GM12875 (cell line): ENCODE measurements around the gene ZRSR2.
A peak's percentile ranks its signal among the peaks of the same experiment; 100 is the strongest.
"Not testable (repeated sequence)": the region's sequence is repeated elsewhere in the genome, so short reads cannot be mapped to it uniquely, and the experiment has no call there.

Source experiments
- H3K4me3 ChIP-seq: one replicate; pipeline ENCODE4 v1.5.1; 2011; ENCODE audit warnings: low read depth, low read length, control low read depth
- TF ChIP-seq, protein P1 (sequence below): IDR thresholded peaks from 2 replicates; pipeline ENCODE4 v1.5.1; 2011; ENCODE audit warnings: low read depth, mild to moderate bottlenecking, control low read depth, inconsistent platforms, low read length, moderate library complexity, borderline replicate concordance; ENCODE audit not compliant: insufficient read depth

The ZRSR2 gene, protein sequence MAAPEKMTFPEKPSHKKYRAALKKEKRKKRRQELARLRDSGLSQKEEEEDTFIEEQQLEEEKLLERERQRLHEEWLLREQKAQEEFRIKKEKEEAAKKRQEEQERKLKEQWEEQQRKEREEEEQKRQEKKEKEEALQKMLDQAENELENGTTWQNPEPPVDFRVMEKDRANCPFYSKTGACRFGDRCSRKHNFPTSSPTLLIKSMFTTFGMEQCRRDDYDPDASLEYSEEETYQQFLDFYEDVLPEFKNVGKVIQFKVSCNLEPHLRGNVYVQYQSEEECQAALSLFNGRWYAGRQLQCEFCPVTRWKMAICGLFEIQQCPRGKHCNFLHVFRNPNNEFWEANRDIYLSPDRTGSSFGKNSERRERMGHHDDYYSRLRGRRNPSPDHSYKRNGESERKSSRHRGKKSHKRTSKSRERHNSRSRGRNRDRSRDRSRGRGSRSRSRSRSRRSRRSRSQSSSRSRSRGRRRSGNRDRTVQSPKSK

DNA sequence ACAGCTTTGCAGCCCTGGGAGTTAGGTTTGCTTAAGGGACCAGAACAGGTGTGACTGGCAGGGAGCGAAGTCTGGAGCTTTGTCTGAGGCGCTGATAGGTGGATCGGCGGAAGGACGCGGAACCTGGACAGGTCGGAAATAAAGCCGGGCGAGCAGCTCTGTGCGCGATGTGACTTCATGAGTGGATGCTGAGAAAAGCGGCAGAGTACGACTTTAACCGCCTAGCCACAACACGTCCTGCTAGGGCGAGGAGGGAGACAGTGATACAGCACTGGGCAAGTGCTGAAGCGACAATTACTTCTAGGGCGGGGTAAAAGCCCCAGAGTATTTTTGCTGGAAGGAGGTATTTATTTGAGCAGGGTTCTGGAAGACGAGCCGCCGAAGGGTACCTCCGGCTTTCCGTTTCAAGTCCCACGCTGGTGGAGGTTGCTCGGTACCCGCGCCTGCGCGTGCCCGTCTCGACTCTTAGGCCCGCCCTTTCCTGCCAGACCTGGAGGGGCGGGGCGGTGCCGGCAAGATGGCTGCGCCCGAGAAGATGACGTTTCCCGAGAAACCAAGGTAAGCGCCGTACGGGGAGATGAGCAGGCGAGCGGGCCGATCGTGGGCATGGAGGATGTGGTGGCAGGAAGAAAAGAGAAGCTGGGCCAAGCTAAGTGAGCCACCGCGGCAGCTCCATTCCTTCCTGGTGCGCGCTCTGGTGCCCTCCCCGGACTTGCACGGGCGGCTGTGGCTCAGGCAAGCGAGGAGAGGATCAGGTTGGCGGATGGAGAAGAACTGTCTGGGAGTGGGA, at the start of gene ZRSR2:
ZRSR2 (plus strand) TSS at position 506 of the 790 bp plus-strand sequence; CDS start at position 518, 12 bp downstream.
- H3K4me3 ChIP-seq: peak within 1 kb of the TSS; percentile 99
- TF ChIP-seq, protein P1, sequence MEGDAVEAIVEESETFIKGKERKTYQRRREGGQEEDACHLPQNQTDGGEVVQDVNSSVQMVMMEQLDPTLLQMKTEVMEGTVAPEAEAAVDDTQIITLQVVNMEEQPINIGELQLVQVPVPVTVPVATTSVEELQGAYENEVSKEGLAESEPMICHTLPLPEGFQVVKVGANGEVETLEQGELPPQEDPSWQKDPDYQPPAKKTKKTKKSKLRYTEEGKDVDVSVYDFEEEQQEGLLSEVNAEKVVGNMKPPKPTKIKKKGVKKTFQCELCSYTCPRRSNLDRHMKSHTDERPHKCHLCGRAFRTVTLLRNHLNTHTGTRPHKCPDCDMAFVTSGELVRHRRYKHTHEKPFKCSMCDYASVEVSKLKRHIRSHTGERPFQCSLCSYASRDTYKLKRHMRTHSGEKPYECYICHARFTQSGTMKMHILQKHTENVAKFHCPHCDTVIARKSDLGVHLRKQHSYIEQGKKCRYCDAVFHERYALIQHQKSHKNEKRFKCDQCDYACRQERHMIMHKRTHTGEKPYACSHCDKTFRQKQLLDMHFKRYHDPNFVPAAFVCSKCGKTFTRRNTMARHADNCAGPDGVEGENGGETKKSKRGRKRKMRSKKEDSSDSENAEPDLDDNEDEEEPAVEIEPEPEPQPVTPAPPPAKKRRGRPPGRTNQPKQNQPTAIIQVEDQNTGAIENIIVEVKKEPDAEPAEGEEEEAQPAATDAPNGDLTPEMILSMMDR: no peak

- TF ChIP-seq, protein P1: no peak
- no peak overlapping the region for H3K4me3 ChIP-seq
These were observed 46.0 kb upstream of the ZRSR2 start for GRCh38 chrX:15744181-15744867.

DNA sequence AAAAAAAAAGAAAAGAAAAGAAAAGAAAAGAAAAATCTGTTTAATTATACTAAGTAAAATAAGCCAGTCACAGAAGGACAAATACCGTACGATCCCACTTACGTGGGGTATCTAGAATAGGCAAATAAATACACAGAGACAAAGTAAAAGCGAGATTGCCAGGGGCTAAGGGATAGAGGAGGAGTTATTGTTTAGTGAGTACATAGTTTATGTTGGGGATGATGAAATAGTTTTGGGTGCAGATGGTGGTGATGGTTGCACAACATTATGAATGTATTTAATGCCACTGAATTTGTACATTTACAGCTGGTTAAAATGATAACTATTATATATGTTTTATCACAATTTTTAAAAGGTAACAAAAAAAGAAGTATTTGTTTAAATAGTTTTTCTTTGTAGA, 45.1 kb upstream of the ZRSR2 start:
- TF ChIP-seq, protein P1: no peak

GRCh38 chrX:15746651-15747050, 43.6 kb upstream of the ZRSR2 start:
- H3K4me3 ChIP-seq: not testable (repeated sequence)

More for the DNA sequence above, 45.1 kb upstream of the ZRSR2 start:
- H3K4me3 ChIP-seq: no peak overlapping the region

- TF ChIP-seq, protein P1: no peak
- H3K4me3 ChIP-seq: no peak overlapping the region
These were observed 42.6 kb upstream of the ZRSR2 start for GRCh38 chrX:15747626-15748173.

DNA sequence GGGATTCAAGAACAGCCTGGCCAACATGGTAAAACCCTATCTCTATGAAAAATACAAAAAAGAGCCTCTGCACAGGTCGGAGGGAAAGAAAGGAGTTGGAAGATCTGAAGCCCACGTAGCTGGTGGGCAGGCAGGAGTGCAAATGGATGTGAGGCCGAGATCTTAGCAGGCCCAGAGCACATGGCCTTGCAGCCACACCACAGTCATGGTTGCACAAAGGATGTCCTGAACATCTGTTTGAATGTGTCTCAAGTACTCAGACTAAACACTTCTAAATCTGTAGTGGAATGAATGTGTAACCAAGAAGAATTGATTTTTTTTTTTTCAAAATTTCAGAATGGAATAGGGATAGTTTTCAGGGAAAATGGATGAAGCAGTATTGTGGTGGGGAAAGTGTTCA, 41.4 kb upstream of the ZRSR2 start:
- no peak overlapping the region for H3K4me3 ChIP-seq
- TF ChIP-seq, protein P1: no peak
